Thoracic aorta (tissue), 2 donors: ENCODE results near the gene PRDM1. TPM values are rescaled to one million over a fixed set of nuclear protein-coding genes. Genes with fewer than 3 reads are reported as not detected.

Source experiments
- ATAC-seq: fragments of 150-250 bp; one replicate; pipeline ENCODE4 v1.8.0; 2017; ENCODE audit warnings: low read depth; ENCODE audit not compliant: insufficient number of reproducible peaks, low FRiP score
- DNase-seq: peaks from one replicate; pipeline ENCODE4 v3.0.0-alpha.2; 2020; ENCODE audit warnings: low spot score
- H3K27ac ChIP-seq, 2 donors: fragments of 200-600 bp; sonication (generic); 1 replicate in 1 of 2; 2 replicates in 1 of 2; pipeline ENCODE4 v1.5.1; 2016; ENCODE audit warnings: mild to moderate bottlenecking in 2 of 2, moderate library complexity in 2 of 2
- H3K27me3 ChIP-seq: fragments of 200-600 bp; sonication (generic); replicated peaks from 2 replicates; pipeline ENCODE4 v1.6.0; 2016; ENCODE audit warnings: mild to moderate bottlenecking; ENCODE audit not compliant: insufficient read depth
- H3K36me3 ChIP-seq: fragments of 200-600 bp; sonication (generic); one replicate; pipeline ENCODE4 v1.5.1; 2016
- H3K4me1 ChIP-seq, 2 donors: fragments of 200-600 bp; sonication (generic); 1 replicate in 1 of 2; 2 replicates in 1 of 2; pipeline versions ENCODE4 v1.5.1 to v1.6.0; 2016; ENCODE audit warnings: low read depth in 2 of 2, mild to moderate bottlenecking in 1 of 2; ENCODE audit not compliant: control insufficient read depth in 1 of 2
- H3K4me3 ChIP-seq: fragments of 200-600 bp; sonication (generic); 2 replicates; pipeline ENCODE4 v1.5.1; 2016; ENCODE audit warnings: mild to moderate bottlenecking
- H3K9me3 ChIP-seq: fragments of 200-600 bp; sonication (generic); 2 replicates; pipeline ENCODE4 v1.5.1; 2016
- total RNA-seq, 2 donors: library from RNA; depleted of rRNA; stranded (reverse); fragments of >200 nt; gene quantifications; one replicate each; pipeline versions ENCODE4 v1.1.0 to v1.2.3, GENCODE V29; 2016
- TF ChIP-seq, protein P1 (sequence below): fragments of 200-600 bp; sonication (generic); IDR thresholded peaks from one replicate; pipeline ENCODE4 v1.5.1; 2019; ENCODE audit warnings: antibody characterized with exemption

PRDM1 gene
- total RNA-seq, 2 donors from 2014 or later, result 4.1 to 7.9 TPM

DNA sequence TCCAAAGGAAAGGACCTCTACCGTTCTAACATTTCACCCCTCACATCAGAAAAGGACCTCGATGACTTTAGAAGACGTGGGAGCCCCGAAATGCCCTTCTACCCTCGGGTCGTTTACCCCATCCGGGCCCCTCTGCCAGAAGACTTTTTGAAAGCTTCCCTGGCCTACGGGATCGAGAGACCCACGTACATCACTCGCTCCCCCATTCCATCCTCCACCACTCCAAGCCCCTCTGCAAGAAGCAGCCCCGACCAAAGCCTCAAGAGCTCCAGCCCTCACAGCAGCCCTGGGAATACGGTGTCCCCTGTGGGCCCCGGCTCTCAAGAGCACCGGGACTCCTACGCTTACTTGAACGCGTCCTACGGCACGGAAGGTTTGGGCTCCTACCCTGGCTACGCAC lies 18.8 kb downstream of the PRDM1 start:
- no peaks in the 10 kb centered on the region for H3K4me1 ChIP-seq
- no peak overlapping the region for H3K4me3 ChIP-seq
- H3K27me3 ChIP-seq, result no peaks in the 10 kb centered on the region
- TF ChIP-seq, protein P1, sequence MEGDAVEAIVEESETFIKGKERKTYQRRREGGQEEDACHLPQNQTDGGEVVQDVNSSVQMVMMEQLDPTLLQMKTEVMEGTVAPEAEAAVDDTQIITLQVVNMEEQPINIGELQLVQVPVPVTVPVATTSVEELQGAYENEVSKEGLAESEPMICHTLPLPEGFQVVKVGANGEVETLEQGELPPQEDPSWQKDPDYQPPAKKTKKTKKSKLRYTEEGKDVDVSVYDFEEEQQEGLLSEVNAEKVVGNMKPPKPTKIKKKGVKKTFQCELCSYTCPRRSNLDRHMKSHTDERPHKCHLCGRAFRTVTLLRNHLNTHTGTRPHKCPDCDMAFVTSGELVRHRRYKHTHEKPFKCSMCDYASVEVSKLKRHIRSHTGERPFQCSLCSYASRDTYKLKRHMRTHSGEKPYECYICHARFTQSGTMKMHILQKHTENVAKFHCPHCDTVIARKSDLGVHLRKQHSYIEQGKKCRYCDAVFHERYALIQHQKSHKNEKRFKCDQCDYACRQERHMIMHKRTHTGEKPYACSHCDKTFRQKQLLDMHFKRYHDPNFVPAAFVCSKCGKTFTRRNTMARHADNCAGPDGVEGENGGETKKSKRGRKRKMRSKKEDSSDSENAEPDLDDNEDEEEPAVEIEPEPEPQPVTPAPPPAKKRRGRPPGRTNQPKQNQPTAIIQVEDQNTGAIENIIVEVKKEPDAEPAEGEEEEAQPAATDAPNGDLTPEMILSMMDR, result no peak
- H3K27ac ChIP-seq, result no peak overlapping the region
- ATAC-seq (no peak), DNase-seq (no peak)
- H3K9me3 ChIP-seq, result no peaks in the 10 kb centered on the region
- H3K36me3 ChIP-seq, result no peaks in the 10 kb centered on the region

- Histone ChIP-seq H3K27me3 (no peaks in the 10 kb centered on the region), H3K4me3 (no peak overlapping the region), H3K4me1 (no peaks in the 10 kb centered on the region), H3K9me3 (no peaks in the 10 kb centered on the region), H3K27ac (no peak overlapping the region), H3K36me3 (no peaks in the 10 kb centered on the region)
- TF ChIP-seq, protein P1, result no peak
- DNase-seq, result no peak
- ATAC-seq, result no peak
These were observed 19.4 kb downstream of the PRDM1 start for GRCh38 chr6:106105493-106105892.

GRCh38 chr6:106106276-106107042 lies 20.3 kb downstream of the PRDM1 start:
- Histone ChIP-seq H3K27ac (no peak overlapping the region), H3K36me3 (no peaks in the 10 kb centered on the region), H3K4me1 (no peaks in the 10 kb centered on the region), H3K27me3 (no peaks in the 10 kb centered on the region), H3K4me3 (no peak overlapping the region), H3K9me3 (no peaks in the 10 kb centered on the region)
- ATAC-seq (no peak), DNase-seq (no peak)
- TF ChIP-seq, protein P1, result no peak

GRCh38 chr6:106107043-106107613 lies 21.0 kb downstream of the PRDM1 start:
- H3K9me3 ChIP-seq, result no peaks in the 10 kb centered on the region
- ATAC-seq, result no peak
- H3K27me3 ChIP-seq, result no peaks in the 10 kb centered on the region
- DNase-seq, result no peak
- TF ChIP-seq, protein P1, result no peak
- no peaks in the 10 kb centered on the region for H3K4me1 ChIP-seq
- no peaks in the 10 kb centered on the region for H3K36me3 ChIP-seq
- no peak overlapping the region for H3K27ac ChIP-seq
- no peak overlapping the region for H3K4me3 ChIP-seq

- TF ChIP-seq, protein P1, result no peak
These were observed 22.0 kb downstream of the PRDM1 start for GRCh38 chr6:106108129-106108528.

More at GRCh38 chr6:106108129-106108528, 22.0 kb downstream of the PRDM1 start:
- no peaks in the 10 kb centered on the region for H3K27me3 ChIP-seq
- no peak for ATAC-seq
- H3K4me3 ChIP-seq, result no peak overlapping the region
- no peaks in the 10 kb centered on the region for H3K36me3 ChIP-seq
- no peak for DNase-seq
- H3K9me3 ChIP-seq, result no peaks in the 10 kb centered on the region
- H3K27ac ChIP-seq, result no peak overlapping the region
- no peaks in the 10 kb centered on the region for H3K4me1 ChIP-seq
